Stomach (tissue), 9 donors: ENCODE results near the gene APLF. TPM values are rescaled to one million over a fixed set of nuclear protein-coding genes. Genes with fewer than 3 reads are reported as not detected.
A peak's percentile ranks its signal among the peaks of the same experiment; 100 is the strongest.
"Not testable (repeated sequence)": the region's sequence is repeated elsewhere in the genome, so short reads cannot be mapped to it uniquely, and the experiment has no call there.

Experiments used
- DNase-seq, 2 donors: peaks; one replicate each; pipeline versions ENCODE4 v3.0.0 to v3.0.0-alpha.2; 2013 to 2019
- H3K27ac ChIP-seq, 5 donors: fragments of 200-600 bp in 4 of 5; sonication (generic) in 4 of 5; one replicate each; pipeline ENCODE4 v1.5.1; 2013 to 2019; ENCODE audit warnings: mild to moderate bottlenecking in 1 of 5, moderate library complexity in 1 of 5
- H3K27me3 ChIP-seq, 3 donors: fragments of 200-600 bp; sonication (generic); one replicate each; pipeline ENCODE4 v1.5.1; 2017 to 2019; ENCODE audit warnings: mixed run types in 1 of 3
- H3K36me3 ChIP-seq, 4 donors: fragments of 200-600 bp; sonication (generic); 1 replicate in 3 of 4; 2 replicates in 1 of 4; pipeline ENCODE4 v1.5.1; 2016 to 2019
- H3K4me1 ChIP-seq, 4 donors: fragments of 200-600 bp; sonication (generic); one replicate each; pipeline ENCODE4 v1.5.1; 2016 to 2019
- H3K4me3 ChIP-seq, 4 donors: fragments of 200-600 bp; sonication (generic) in 3 of 4; one replicate each; pipeline ENCODE4 v1.5.1; 2016 to 2019; ENCODE audit warnings: mild to moderate bottlenecking in 1 of 4
- H3K9me3 ChIP-seq, 4 donors: fragments of 200-600 bp; sonication (generic); one replicate each; pipeline ENCODE4 v1.5.1; 2016 to 2019
- CTCF ChIP-seq, 7 experiments: fragments of 450-650 bp in 4 of 7; fragments of 200-600 bp in 3 of 7; sonication (generic) in 3 of 7; IDR thresholded peaks; one replicate each; pipeline ENCODE4 v1.5.1; 2016 to 2019; ENCODE audit warnings: antibody characterized with exemption in 7 of 7, control low read depth in 2 of 7, mild to moderate bottlenecking in 1 of 7
- EP300 ChIP-seq: sonication (generic); formaldehyde crosslinking; IDR thresholded peaks from one replicate; pipeline ENCODE4 v1.6.1; 2017; ENCODE audit warnings: antibody characterized with exemption
- POLR2A ChIP-seq, 4 donors: fragments of 450-650 bp; IDR thresholded peaks; one replicate each; pipeline ENCODE4 v1.6.1; 2016; ENCODE audit warnings: antibody characterized with exemption in 4 of 4, control low read depth in 2 of 4, mild to moderate bottlenecking in 1 of 4, moderate library complexity in 1 of 4
- POLR2AphosphoS5 ChIP-seq, 3 donors: sonication (generic); formaldehyde crosslinking; IDR thresholded peaks; one replicate each; pipeline ENCODE4 v1.6.1; 2016; ENCODE audit warnings: antibody characterized with exemption in 3 of 3
- WGBS, 5 donors: extraction: QIAGEN DNeasy Blood & Tissue Kit in 3 of 5; methylation state at CpG; one replicate each; pipeline versions ENCODE4 v1.1.5 to v1.1.7; 2013 to 2018; 5-methylcytosine and 5-hydroxymethylcytosine counted together
- intact Hi-C: fragments of 100-400 bp; cut with DNase I; formaldehyde crosslinking; loops from one replicate; pipeline ENCODE4 v1.15.1; 2023; ENCODE audit warnings: low total_unique reads
- polyA plus RNA-seq, 3 donors: library from polyadenylated mRNA; stranded (reverse); fragments of 200-250 nt; gene quantifications; one replicate each; pipeline ENCODE4 v1.2.3, GENCODE V29; 2013
- total RNA-seq, 5 donors: library from RNA; depleted of rRNA; stranded (reverse); fragments of >200 nt; gene quantifications; one replicate each; pipeline versions ENCODE4 v1.1.0 to v1.2.3, GENCODE V29; 2014 to 2016
- donor health status: healthy with polysubstance abuse.
- donor health status: Bipolar disorder and iron deficiency.
- donor health status: healthy.

The APLF gene
- total and polyA plus RNA-seq, 8 donors: 0.29 to 9.4 (median 0.77) TPM

GRCh38 chr2:68483011-68483410 lies 15.6 kb downstream of the APLF start:
- Histone ChIP-seq H3K9me3 (no peaks in the 10 kb centered on the region), H3K27ac (no peak overlapping the region), H3K36me3 (no peaks in the 10 kb centered on the region), H3K27me3 (no peaks in the 10 kb centered on the region), H3K4me3 (no peak overlapping the region), H3K4me1 (peaks cover 0 to 3% (median 1%) of the 10 kb centered on the region in 4 donors)
- DNase-seq: no peak
- intact Hi-C loops: loop anchor here (10.0 kb wide), 1 partner anchor 442 kb away; no protein-coding TSS in a partner anchor
- 84 to 96% (median 89%) methylated on average over 3 of the region's 3 CpGs for WGBS, 5 donors
- no peak for TF ChIP-seq EP300
- TF ChIP-seq POLR2AphosphoS5 (IDR thresholded peaks at IDR 0.05): no peak
- no peak for TF ChIP-seq POLR2A (IDR thresholded peaks at IDR 0.05)
- TF ChIP-seq CTCF (IDR thresholded peaks at IDR 0.05): no peak

- intact Hi-C loops: loop anchor here (10.0 kb wide), 1 partner anchor 437 kb away; no protein-coding TSS in a partner anchor
- H3K9me3 ChIP-seq: no peaks in the 10 kb centered on the region
- peak in 1 of 2 donors; percentile 34 for DNase-seq
- 46 to 62% (median 56%) methylated on average over 3 of the region's 3 CpGs for WGBS, 5 donors
- no peaks in the 10 kb centered on the region for H3K36me3 ChIP-seq
- peak in 3 of 7 experiments; percentile 18 to 59 (median 41) for TF ChIP-seq CTCF (IDR thresholded peaks at IDR 0.05)
- TF ChIP-seq POLR2A (IDR thresholded peaks at IDR 0.05): no peak
- no peak for TF ChIP-seq POLR2AphosphoS5 (IDR thresholded peaks at IDR 0.05)
- TF ChIP-seq EP300: no peak
- H3K27ac ChIP-seq: no peak overlapping the region
- H3K4me3 ChIP-seq: no peak overlapping the region
- H3K27me3 ChIP-seq: no peaks in the 10 kb centered on the region
- H3K4me1 ChIP-seq: peaks cover 0 to 9% (median 2%) of the 10 kb centered on the region in 4 donors
These were observed 20.5 kb downstream of the APLF start for GRCh38 chr2:68487773-68488355.

GRCh38 chr2:68488605-68489004 lies 21.2 kb downstream of the APLF start:
- not testable (repeated sequence) for H3K4me1 ChIP-seq, H3K27me3 ChIP-seq, H3K4me3 ChIP-seq, DNase-seq, H3K9me3 ChIP-seq, H3K27ac ChIP-seq, H3K36me3 ChIP-seq
- 45 to 67% (median 59%) methylated on average over 1 of the region's 1 CpG for WGBS, 5 donors
- intact Hi-C loops: loop anchor here (10.0 kb wide), 1 partner anchor 436 kb away; no protein-coding TSS in a partner anchor

GRCh38 chr2:68489282-68489681 lies 21.9 kb downstream of the APLF start:
- intact Hi-C loops: loop anchor here (10.0 kb wide), 1 partner anchor 436 kb away; no protein-coding TSS in a partner anchor
- peaks cover 0 to 9% (median 2%) of the 10 kb centered on the region in 4 donors for H3K4me1 ChIP-seq
- H3K27ac ChIP-seq: no peak overlapping the region
- H3K27me3 ChIP-seq: no peaks in the 10 kb centered on the region
- no peaks in the 10 kb centered on the region for H3K36me3 ChIP-seq
- 68 to 91% (median 84%) methylated on average over 1 of the region's 1 CpG for WGBS, 5 donors
- DNase-seq: no peak
- no peak for TF ChIP-seq POLR2AphosphoS5 (IDR thresholded peaks at IDR 0.05)
- no peak for TF ChIP-seq CTCF (IDR thresholded peaks at IDR 0.05)
- no peak for TF ChIP-seq POLR2A (IDR thresholded peaks at IDR 0.05)
- H3K4me3 ChIP-seq: no peak overlapping the region
- no peaks in the 10 kb centered on the region for H3K9me3 ChIP-seq

GRCh38 chr2:68491582-68491981 lies 24.2 kb downstream of the APLF start:
- WGBS, 5 donors: 89 to 96% (median 92%) methylated on average over 1 of the region's 1 CpG
- Histone ChIP-seq H3K36me3 (no peaks in the 10 kb centered on the region), H3K27ac (no peak overlapping the region), H3K4me3 (no peak overlapping the region), H3K9me3 (peaks cover 0 to 13% (median 10%) of the 10 kb centered on the region in 4 donors), H3K27me3 (no peaks in the 10 kb centered on the region), H3K4me1 (peaks cover 0 to 9% (median 2%) of the 10 kb centered on the region in 4 donors)
- TF ChIP-seq POLR2A (IDR thresholded peaks at IDR 0.05) (no peak), EP300 (no peak)
- DNase-seq: no peak
- intact Hi-C loops: no loop called here
